ENCODE results near the gene ACOT11. TPM values are rescaled to one million over a fixed set of nuclear protein-coding genes. Genes with fewer than 3 reads are reported as not detected.

ACOT11 gene
- total and polyA plus RNA-seq, 2 donors (not counting 1 experiment from before 2014, with no cell fraction given), result 0.73 to 2.5 TPM

DNA sequence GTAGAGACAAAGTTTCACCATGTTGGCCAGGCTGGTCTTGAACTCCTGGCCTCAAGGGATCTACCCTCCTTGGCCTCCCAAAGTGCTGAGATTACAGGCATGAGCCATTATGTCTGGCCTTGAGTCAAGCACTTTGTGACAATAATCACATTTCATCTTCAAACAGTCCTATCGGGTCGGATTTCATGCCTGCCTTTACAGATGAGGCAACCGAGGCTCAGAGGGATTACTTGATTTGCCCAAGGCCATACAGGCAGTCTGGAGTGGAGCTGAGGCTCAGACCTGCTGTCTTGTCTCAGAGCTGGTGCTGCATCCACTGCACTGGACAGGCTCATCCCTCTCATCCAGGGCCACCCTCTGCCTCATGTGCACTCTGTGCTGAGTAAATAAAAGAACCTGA is 48.7 kb downstream of the ACOT11 start:
- Histone ChIP-seq H4K20me1 (ENCODE audit: control insufficient read depth, extremely low read depth, insufficient read depth, low read length) (no peaks in the 10 kb centered on the region), H3K27me3 (ENCODE audit: control insufficient read depth, insufficient read depth, low read length) (no peaks in the 10 kb centered on the region), H3K4me3 (replicated peaks in 1 of 4; ENCODE audit: control extremely low read depth in 1 of 4, insufficient read depth in 1 of 4, low read depth in 3 of 4, low read length in 4 of 4) (no peak overlapping the region), H3K4me2 (ENCODE audit: extremely low read depth, insufficient read depth, low read length) (no peak overlapping the region), H3K27ac (ENCODE audit: insufficient read depth, low read length) (no peak overlapping the region), H3K79me2 (ENCODE audit: control insufficient read depth, insufficient read depth, low read length) (no peaks in the 10 kb centered on the region), H3K9ac (ENCODE audit: insufficient read depth, low read length) (no peak overlapping the region), H3K36me3 (ENCODE audit: control insufficient read depth, insufficient read depth, low read length) (no peaks in the 10 kb centered on the region), H3K4me1 (ENCODE audit: control insufficient read depth, extremely low read depth, insufficient read depth, low read length) (no peaks in the 10 kb centered on the region), H3K9me3 (ENCODE audit: control insufficient read depth, insufficient read depth, low read depth, low read length) (no peaks in the 10 kb centered on the region), H2AFZ (ENCODE audit: low read length) (no peak overlapping the region)
- TF ChIP-seq, protein P1, sequence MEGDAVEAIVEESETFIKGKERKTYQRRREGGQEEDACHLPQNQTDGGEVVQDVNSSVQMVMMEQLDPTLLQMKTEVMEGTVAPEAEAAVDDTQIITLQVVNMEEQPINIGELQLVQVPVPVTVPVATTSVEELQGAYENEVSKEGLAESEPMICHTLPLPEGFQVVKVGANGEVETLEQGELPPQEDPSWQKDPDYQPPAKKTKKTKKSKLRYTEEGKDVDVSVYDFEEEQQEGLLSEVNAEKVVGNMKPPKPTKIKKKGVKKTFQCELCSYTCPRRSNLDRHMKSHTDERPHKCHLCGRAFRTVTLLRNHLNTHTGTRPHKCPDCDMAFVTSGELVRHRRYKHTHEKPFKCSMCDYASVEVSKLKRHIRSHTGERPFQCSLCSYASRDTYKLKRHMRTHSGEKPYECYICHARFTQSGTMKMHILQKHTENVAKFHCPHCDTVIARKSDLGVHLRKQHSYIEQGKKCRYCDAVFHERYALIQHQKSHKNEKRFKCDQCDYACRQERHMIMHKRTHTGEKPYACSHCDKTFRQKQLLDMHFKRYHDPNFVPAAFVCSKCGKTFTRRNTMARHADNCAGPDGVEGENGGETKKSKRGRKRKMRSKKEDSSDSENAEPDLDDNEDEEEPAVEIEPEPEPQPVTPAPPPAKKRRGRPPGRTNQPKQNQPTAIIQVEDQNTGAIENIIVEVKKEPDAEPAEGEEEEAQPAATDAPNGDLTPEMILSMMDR (conservative IDR thresholded peaks at IDR 0.05 in 1 of 2, IDR thresholded peaks at IDR 0.05 in 1 of 2; ENCODE audit: low read depth in 1 of 2, low read length in 2 of 2), result no peak
- TF ChIP-seq EZH2 (IDR thresholded peaks at IDR 0.05; ENCODE audit: low read length, missing control alignments), result no peak
- DNase-seq (ENCODE audit: low read depth in 2 of 2), result no peak

DNA sequence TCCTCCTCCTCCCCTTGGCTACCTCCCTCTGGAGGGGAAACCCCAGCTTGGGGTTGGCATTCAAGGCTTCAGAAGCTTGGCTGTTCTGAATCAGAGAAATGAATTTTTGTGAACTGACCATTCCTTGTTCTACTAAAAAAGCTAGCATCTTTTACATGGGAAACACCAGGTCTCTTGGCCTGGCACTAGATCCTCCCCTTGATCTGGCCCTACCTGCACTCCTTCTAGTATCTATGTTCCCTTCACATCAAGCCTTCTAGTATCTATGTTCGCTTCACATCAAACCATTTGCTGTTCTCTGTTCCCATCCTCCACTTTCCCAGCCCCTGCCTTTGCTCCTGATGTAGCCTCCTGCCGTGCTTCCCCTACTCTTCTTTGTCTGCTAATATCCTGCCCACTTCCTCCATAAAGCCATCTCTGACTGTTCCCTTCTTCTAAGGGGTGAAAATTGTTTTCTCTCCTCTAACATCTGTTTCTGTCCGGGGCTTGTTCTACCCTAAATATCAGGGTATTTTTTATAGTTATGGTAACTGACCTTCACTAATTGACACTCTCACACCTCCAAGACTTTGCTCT is 49.5 kb downstream of the ACOT11 start:
- TF ChIP-seq, protein P1 (conservative IDR thresholded peaks at IDR 0.05 in 1 of 2, IDR thresholded peaks at IDR 0.05 in 1 of 2; ENCODE audit: low read depth in 1 of 2, low read length in 2 of 2), result no peak
- TF ChIP-seq EZH2 (IDR thresholded peaks at IDR 0.05; ENCODE audit: low read length, missing control alignments), result no peak
- H3K27ac ChIP-seq (ENCODE audit: insufficient read depth, low read length), result no peak overlapping the region
- H3K79me2 ChIP-seq (ENCODE audit: control insufficient read depth, insufficient read depth, low read length), result no peaks in the 10 kb centered on the region
- H3K9ac ChIP-seq (ENCODE audit: insufficient read depth, low read length), result no peak overlapping the region
- no peak overlapping the region for H3K4me3 ChIP-seq (replicated peaks in 1 of 4; ENCODE audit: control extremely low read depth in 1 of 4, insufficient read depth in 1 of 4, low read depth in 3 of 4, low read length in 4 of 4)
- H3K4me1 ChIP-seq (ENCODE audit: control insufficient read depth, extremely low read depth, insufficient read depth, low read length), result no peaks in the 10 kb centered on the region
- no peaks in the 10 kb centered on the region for H3K36me3 ChIP-seq (ENCODE audit: control insufficient read depth, insufficient read depth, low read length)
- H4K20me1 ChIP-seq (ENCODE audit: control insufficient read depth, extremely low read depth, insufficient read depth, low read length), result no peaks in the 10 kb centered on the region
- H3K4me2 ChIP-seq (ENCODE audit: extremely low read depth, insufficient read depth, low read length), result no peak overlapping the region
- H3K9me3 ChIP-seq (ENCODE audit: control insufficient read depth, insufficient read depth, low read depth, low read length), result no peaks in the 10 kb centered on the region
- no peaks in the 10 kb centered on the region for H3K27me3 ChIP-seq (ENCODE audit: control insufficient read depth, insufficient read depth, low read length)
- DNase-seq (ENCODE audit: low read depth in 2 of 2), result no peak
- no peak overlapping the region for H2AFZ ChIP-seq (ENCODE audit: low read length)

DNA sequence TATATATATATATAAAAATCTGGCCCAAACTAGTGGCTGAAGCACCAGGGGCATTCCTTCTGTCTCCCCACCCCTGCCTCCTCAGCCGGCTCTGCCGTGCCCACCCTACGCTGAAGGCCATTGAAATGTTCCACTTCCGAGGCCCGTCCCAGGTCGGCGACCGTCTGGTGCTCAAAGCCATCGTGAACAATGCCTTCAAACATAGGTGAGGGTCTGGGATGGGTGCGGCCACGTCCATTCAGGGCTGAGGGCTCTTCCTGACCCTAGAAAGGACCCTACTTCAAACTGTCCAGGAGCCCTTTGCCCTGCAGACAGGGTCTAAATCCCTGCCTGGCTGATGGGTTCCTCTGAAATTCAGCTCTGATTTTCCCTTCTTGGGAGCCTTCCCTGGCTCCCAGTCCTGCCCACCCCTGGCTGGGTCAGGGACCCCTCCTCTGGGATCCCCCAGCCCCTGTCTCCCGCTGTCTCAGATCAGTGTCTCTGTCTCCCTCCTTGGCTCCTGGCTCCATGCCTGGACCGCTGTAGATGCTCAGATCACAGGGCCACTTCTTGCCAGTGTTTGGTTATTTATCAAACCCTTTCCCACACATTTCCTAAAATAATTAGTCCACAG is 51.3 kb downstream of the ACOT11 start:
- H3K79me2 ChIP-seq (ENCODE audit: control insufficient read depth, insufficient read depth, low read length), result no peaks in the 10 kb centered on the region
- no peak for DNase-seq (ENCODE audit: low read depth in 2 of 2)
- H3K27ac ChIP-seq (ENCODE audit: insufficient read depth, low read length), result no peak overlapping the region
- no peak overlapping the region for H3K4me2 ChIP-seq (ENCODE audit: extremely low read depth, insufficient read depth, low read length)
- H3K9ac ChIP-seq (ENCODE audit: insufficient read depth, low read length), result no peak overlapping the region
- no peak overlapping the region for H2AFZ ChIP-seq (ENCODE audit: low read length)
- no peaks in the 10 kb centered on the region for H3K27me3 ChIP-seq (ENCODE audit: control insufficient read depth, insufficient read depth, low read length)
- H3K36me3 ChIP-seq (ENCODE audit: control insufficient read depth, insufficient read depth, low read length), result no peaks in the 10 kb centered on the region
- H4K20me1 ChIP-seq (ENCODE audit: control insufficient read depth, extremely low read depth, insufficient read depth, low read length), result no peaks in the 10 kb centered on the region
- H3K4me1 ChIP-seq (ENCODE audit: control insufficient read depth, extremely low read depth, insufficient read depth, low read length), result no peaks in the 10 kb centered on the region
- H3K4me3 ChIP-seq (replicated peaks in 1 of 4; ENCODE audit: control extremely low read depth in 1 of 4, insufficient read depth in 1 of 4, low read depth in 3 of 4, low read length in 4 of 4), result no peak overlapping the region
- TF ChIP-seq, protein P1 (conservative IDR thresholded peaks at IDR 0.05 in 1 of 2, IDR thresholded peaks at IDR 0.05 in 1 of 2; ENCODE audit: low read depth in 1 of 2, low read length in 2 of 2), result no peak
- TF ChIP-seq EZH2 (IDR thresholded peaks at IDR 0.05; ENCODE audit: low read length, missing control alignments), result no peak
- no peaks in the 10 kb centered on the region for H3K9me3 ChIP-seq (ENCODE audit: control insufficient read depth, insufficient read depth, low read depth, low read length)

Measured in fibroblast of lung (primary cell).